Parathyroid adenoma (tissue), 2 donors: ENCODE results near the gene TRIP10.
"Not testable (repeated sequence)": the region's sequence is repeated elsewhere in the genome, so short reads cannot be mapped to it uniquely, and the experiment has no call there.

Source experiments
- H2AFZ ChIP-seq: fragments of 300-600 bp; sonication (generic); one replicate; pipeline ENCODE4 v1.7.0; 2017; ENCODE audit warnings: antibody characterized with exemption, mild to moderate bottlenecking
- H3K27ac ChIP-seq: fragments of 300-600 bp; sonication (generic); one replicate; pipeline ENCODE4 v1.7.0; 2017
- H3K27me3 ChIP-seq: fragments of 300-600 bp; sonication (generic); one replicate; pipeline ENCODE4 v1.7.0; 2017; ENCODE audit warnings: low read length; ENCODE audit not compliant: control insufficient read depth, insufficient read depth
- H3K36me3 ChIP-seq: fragments of 300-600 bp; sonication (generic); one replicate; pipeline ENCODE4 v1.7.0; 2017; ENCODE audit warnings: low read length; ENCODE audit not compliant: control insufficient read depth, insufficient read depth
- H3K4me1 ChIP-seq: fragments of 300-600 bp; sonication (generic); one replicate; pipeline ENCODE4 v1.7.0; 2017; ENCODE audit warnings: control low read depth
- H3K4me2 ChIP-seq: fragments of 300-600 bp; sonication (generic); one replicate; pipeline ENCODE4 v1.7.0; 2017; ENCODE audit warnings: low read length
- H3K4me3 ChIP-seq: fragments of 300-600 bp; sonication (generic); one replicate; pipeline ENCODE4 v1.7.0; 2017; ENCODE audit warnings: low read depth, low read length
- H3K79me2 ChIP-seq: fragments of 300-600 bp; sonication (generic); one replicate; pipeline ENCODE4 v1.7.0; 2017; ENCODE audit warnings: control low read depth
- H3K9ac ChIP-seq: fragments of 300-600 bp; sonication (generic); one replicate; pipeline ENCODE4 v1.7.0; 2017; ENCODE audit warnings: mild to moderate bottlenecking
- H3K9me3 ChIP-seq: fragments of 300-600 bp; sonication (generic); one replicate; pipeline ENCODE4 v1.7.0; 2017; ENCODE audit warnings: low read length; ENCODE audit not compliant: control insufficient read depth
- CTCF ChIP-seq: fragments of 300-600 bp; sonication (generic); IDR thresholded peaks from one replicate; pipeline ENCODE4 v1.7.0; 2017; ENCODE audit warnings: antibody characterized with exemption, mild to moderate bottlenecking
- donor health status: primary hyperparathyroidism.

Gene TRIP10

DNA sequence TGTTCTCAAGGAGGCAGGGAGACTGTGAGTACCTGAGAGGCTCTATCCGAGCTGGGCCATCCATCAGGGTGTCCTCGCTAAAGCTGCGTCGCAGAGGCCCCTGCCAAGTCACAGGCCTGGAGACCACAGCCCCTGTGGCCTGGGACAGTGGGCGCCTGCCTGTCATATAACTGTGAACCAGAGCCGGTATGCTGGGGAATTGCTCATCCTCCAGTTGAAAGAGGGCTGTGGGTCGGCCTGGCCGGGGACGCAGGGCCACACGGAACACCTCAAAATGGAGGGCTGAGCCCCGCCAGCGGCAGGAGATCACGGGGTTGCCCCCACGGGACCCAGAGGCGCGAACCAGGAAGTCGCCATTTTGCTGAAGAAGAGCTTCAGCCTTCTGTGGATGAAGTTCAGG lies 21.1 kb downstream of the TRIP10 start:
- no peak for TF ChIP-seq CTCF
- H3K79me2 ChIP-seq = no peaks in the 10 kb centered on the region
- no peaks in the 10 kb centered on the region for H3K9me3 ChIP-seq
- no peak overlapping the region for H3K27ac ChIP-seq
- H2AFZ ChIP-seq = no peak overlapping the region
- no peak overlapping the region for H3K4me3 ChIP-seq
- H3K9ac ChIP-seq = no peak overlapping the region
- no peak overlapping the region for H3K4me2 ChIP-seq
- peaks cover 4% of the 10 kb centered on the region for H3K4me1 ChIP-seq
- H3K27me3 ChIP-seq = no peaks in the 10 kb centered on the region
- no peaks in the 10 kb centered on the region for H3K36me3 ChIP-seq

DNA sequence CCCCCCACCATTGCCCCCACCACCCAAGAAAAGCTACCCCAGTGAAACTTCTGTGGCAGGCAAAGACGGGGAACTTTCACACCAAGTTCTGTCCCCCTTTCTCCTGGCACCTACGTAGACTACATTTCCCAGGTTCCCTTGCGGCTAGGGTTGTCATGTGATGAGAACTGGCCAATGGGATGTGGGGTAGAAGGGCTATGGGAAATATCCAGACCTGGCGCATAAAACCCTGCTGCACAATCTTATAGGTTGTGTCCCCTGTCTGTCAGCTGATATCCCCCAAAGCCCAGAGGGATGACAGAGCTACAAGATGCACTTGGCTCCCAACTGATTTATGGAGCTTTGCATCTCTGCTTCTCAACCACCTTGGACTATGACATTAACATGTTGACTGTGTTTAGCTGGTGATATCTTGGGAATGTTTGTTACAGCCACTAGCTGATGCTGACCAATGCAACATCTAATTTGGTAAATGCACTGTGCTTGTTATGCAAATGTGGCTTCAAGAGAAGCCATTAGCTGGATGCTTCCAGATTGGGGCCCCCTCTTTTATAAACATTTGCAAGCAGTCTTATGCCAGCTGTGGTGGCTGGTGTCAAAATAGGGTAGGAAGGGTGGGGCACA lies 21.7 kb downstream of the TRIP10 start:
- Histone ChIP-seq H3K4me3 (no peak overlapping the region), H3K36me3 (no peaks in the 10 kb centered on the region), H3K9ac (no peak overlapping the region), H3K27ac (no peak overlapping the region), H3K4me2 (no peak overlapping the region), H3K9me3 (no peaks in the 10 kb centered on the region), H3K79me2 (no peaks in the 10 kb centered on the region), H3K4me1 (peaks cover 10% of the 10 kb centered on the region), H2AFZ (no peak overlapping the region), H3K27me3 (no peaks in the 10 kb centered on the region)
- TF ChIP-seq CTCF = no peak

GRCh38 chr19:6762253-6762797 lies 22.8 kb downstream of the TRIP10 start:
- not testable (repeated sequence) for H3K4me2 ChIP-seq, H3K36me3 ChIP-seq, H3K9me3 ChIP-seq, H3K9ac ChIP-seq, H3K4me3 ChIP-seq, H3K27me3 ChIP-seq, H2AFZ ChIP-seq, H3K79me2 ChIP-seq, H3K27ac ChIP-seq
- H3K4me1 ChIP-seq = peaks cover 17% of the 10 kb centered on the region

- Histone ChIP-seq H3K27ac (peak overlapping the region; percentile 80), H3K9ac (no peak overlapping the region), H3K4me3 (peak overlapping the region; percentile 89)
Measured at GRCh38 chr19:6765738-6766356, 26.4 kb downstream of the TRIP10 start.

More at GRCh38 chr19:6765738-6766356, 26.4 kb downstream of the TRIP10 start:
- no peak for TF ChIP-seq CTCF
- H3K36me3 ChIP-seq = no peaks in the 10 kb centered on the region
- H3K9me3 ChIP-seq = no peaks in the 10 kb centered on the region
- H2AFZ ChIP-seq = peak overlapping the region; percentile 85
- peak overlapping the region; percentile 97 for H3K4me2 ChIP-seq
- H3K79me2 ChIP-seq = no peaks in the 10 kb centered on the region
- H3K4me1 ChIP-seq = peaks cover 19% of the 10 kb centered on the region
- no peaks in the 10 kb centered on the region for H3K27me3 ChIP-seq
